ENCODE measurements around the gene STMN3.
"Not testable (repeated sequence)": the region's sequence is repeated elsewhere in the genome, so short reads cannot be mapped to it uniquely, and the experiment has no call there.

DNA sequence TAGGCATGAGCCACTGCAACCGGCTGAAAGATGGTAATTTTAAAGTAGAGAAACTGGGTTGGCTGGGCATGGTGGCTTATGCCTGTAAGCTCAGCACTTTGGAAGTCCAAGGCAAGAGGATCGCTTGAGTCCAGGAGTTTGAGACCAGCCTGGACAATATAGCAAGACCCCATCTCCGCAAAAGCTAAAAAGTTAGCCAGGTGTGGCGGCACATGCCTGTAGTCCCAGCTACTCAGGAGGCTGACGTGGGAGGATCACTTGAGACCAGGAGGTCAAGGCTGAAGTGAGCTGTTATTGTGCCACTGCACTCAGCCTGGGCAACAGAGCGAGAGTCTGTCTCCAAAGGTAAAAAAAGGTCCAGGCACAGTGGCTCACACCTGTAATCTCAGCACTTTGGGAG, 22.3 kb downstream of the STMN3 start:
- TF ChIP-seq GABPA (IDR thresholded peaks at IDR 0.05; ENCODE audit: low read depth); SPI1 (IDR thresholded peaks at IDR 0.05; ENCODE audit: borderline replicate concordance, low read depth): not testable (repeated sequence)
